Right lobe of liver (tissue), 4 donors: ENCODE results near the gene AGAP3.

Source experiments
- POLR2A ChIP-seq: fragments of 450-650 bp; IDR thresholded peaks from one replicate; pipeline ENCODE4 v1.6.1; 2017; ENCODE audit warnings: antibody characterized with exemption, mild to moderate bottlenecking
- TF ChIP-seq, protein P1 (sequence below), 4 donors: fragments of 200-600 bp in 3 of 4; fragments of 450-650 bp in 1 of 4; IDR thresholded peaks; one replicate each; pipeline versions ENCODE4 v1.5.1 to v1.8.0; 2016 to 2022; ENCODE audit warnings: antibody characterized with exemption in 4 of 4, mild to moderate bottlenecking in 2 of 4
- donor health status: DM: no; HTN: no; CAD: no.
- donor health status: DM: no; HTN: no; CAD: no.
- donor health status: DM: no; HTN: yes; CAD: no.

DNA sequence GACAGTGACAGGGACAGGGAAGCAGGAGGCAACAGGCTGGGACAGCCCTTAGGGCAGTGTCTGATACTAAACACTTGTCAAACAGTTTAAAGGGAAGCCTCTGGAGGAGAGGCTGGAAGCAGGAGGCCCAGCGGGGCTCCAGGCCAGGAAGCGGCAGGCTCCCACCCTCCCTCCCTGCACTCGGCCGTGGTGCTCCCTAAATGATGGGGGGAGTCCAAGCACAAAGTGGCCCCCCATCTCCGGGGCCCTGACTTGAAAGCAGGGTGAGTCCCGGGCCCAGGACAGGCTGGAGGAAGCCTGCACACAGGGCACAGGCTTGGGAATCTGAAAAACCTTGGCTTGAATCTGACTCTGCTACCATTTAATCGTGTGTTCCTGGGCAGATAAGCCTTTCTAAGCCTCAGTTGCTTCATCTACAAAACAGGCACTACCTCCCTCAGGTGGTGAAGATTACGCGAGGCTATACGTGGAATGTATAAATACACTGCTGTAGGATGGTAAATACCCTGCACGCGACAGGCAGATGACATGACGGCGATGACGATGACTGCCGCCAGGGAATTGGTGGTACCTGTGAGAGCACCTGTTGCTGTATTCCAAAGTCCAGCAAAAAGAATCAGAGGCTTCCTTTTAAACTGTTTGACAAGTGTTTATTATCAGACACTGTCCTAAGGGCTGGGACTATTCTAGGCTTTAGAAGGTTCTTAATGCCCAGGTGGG lies 47.2 kb downstream of the AGAP3 start:
- TF ChIP-seq, protein P1, sequence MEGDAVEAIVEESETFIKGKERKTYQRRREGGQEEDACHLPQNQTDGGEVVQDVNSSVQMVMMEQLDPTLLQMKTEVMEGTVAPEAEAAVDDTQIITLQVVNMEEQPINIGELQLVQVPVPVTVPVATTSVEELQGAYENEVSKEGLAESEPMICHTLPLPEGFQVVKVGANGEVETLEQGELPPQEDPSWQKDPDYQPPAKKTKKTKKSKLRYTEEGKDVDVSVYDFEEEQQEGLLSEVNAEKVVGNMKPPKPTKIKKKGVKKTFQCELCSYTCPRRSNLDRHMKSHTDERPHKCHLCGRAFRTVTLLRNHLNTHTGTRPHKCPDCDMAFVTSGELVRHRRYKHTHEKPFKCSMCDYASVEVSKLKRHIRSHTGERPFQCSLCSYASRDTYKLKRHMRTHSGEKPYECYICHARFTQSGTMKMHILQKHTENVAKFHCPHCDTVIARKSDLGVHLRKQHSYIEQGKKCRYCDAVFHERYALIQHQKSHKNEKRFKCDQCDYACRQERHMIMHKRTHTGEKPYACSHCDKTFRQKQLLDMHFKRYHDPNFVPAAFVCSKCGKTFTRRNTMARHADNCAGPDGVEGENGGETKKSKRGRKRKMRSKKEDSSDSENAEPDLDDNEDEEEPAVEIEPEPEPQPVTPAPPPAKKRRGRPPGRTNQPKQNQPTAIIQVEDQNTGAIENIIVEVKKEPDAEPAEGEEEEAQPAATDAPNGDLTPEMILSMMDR (IDR thresholded peaks at IDR 0.05), result no peak
- no peak for TF ChIP-seq POLR2A
